Mucosa of gallbladder (tissue), 1 donor: ENCODE data around the gene CNTN4. TPM values are rescaled to one million over a fixed set of nuclear protein-coding genes. Genes with fewer than 3 reads are reported as not detected.

Experiments used
- DNase-seq: peaks from one replicate; pipeline ENCODE4 v3.0.0-alpha.2; 2020; ENCODE audit warnings: low spot score
- total RNA-seq: library from RNA; stranded (reverse); gene quantifications from one replicate; pipeline ENCODE4 v1.2.1, GENCODE V29; 2021
- donor health status: DM: no; HTN: no; CAD: no.

The CNTN4 gene
- total RNA-seq, 1 donor from 2014 or later = 5.2 TPM

DNA sequence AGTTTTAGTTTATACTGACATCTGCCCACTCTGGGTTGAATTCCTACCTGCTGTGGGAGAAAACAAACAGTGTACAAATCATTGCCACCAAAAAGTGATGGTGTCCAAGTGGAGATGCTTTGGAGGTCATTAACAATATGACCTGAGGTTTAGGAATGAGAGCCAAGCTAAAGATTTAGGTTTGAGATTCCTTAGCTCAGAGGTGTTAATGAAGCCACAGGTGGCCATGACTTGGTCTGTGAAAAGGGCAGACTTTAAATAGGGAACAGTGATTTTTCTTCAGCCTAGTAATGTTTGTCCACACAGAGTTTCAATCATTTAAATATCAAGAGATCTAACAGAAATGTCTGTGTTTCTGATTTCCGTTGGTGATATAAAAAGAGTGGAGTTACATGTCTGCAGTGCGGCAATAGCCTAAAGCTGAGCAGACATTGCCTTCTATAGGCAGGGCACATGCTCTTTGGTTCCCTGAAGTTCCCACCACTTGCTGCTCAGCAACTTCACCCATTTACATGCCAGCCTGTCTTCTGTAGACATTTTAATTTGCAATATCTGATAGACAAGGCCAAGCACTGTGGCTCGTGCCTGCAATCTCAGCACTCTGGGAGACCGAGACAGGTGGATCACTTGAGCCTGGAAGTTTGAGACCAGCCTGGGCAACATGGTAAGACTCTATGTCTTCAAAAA lies 588.3 kb downstream of the CNTN4 start:
- DNase-seq = no peak

DNA sequence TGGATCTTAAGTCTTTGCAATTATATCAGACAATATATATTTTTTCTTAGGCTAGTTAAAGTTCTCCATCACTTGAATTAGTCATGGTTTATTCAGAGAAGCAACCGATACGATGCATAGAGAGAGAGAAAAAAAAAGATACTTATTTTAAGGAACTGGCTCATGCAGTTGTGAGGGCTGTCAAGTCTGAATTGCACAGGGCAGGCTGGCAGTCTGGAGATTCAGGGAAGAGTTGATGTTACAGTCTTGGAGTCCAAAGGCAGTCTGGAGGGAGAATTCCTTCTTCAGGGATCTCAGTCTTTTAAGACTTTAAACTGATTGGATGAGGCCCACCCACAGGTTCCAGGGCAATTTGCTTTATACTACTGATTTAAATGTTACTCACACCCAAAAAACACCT lies 598.9 kb downstream of the CNTN4 start:
- no peak for DNase-seq

DNA sequence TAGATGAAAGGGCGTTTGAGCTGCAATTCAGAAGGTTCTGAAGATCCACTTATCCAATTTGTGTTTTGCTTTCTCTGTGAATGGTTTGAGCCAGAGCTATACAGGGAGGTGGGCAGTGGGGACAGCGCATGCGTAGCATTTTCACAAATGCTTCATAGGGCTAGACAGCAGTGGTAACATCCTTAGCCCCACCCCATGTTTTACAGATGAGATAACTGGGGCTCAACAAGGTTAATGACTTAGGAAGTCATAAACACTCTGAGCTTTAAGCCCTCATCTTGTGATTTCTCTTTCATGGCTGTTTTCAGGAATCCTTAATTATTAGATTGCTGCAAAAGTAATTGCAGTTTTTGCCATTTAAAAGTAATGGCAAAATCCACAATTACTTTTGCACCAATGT lies 602.8 kb downstream of the CNTN4 start:
- no peak for DNase-seq

DNA sequence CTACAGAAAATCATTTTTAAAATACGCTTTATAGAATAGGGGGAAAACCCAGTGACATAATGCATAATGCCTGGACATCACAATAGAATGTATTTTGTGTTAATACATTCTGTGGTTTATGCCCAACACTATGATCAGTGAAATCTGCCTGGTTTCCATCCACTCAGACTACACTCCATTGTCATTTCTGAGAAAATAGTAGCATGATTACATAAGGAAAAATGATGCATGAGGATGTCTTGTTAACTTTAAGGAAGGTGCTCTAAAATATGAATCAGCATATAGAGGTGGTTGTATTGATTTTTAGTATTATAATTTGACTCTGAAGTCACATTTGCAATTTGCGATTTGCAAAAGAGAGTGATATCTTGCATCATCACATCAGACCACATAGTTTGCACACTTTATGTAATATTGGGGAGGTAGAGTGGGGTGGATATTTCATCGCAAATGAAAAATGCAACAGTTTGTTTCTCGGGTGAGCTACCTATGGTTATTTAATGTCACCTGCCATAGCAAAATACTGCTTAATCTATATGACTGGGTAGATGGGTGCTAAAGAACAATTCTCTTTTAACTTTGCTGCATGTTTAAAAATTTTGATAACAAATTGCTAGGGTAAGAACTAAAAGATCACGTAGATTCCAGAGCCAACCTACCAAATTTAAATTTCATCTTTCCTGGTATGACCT lies 607.6 kb downstream of the CNTN4 start:
- no peak for DNase-seq

DNA sequence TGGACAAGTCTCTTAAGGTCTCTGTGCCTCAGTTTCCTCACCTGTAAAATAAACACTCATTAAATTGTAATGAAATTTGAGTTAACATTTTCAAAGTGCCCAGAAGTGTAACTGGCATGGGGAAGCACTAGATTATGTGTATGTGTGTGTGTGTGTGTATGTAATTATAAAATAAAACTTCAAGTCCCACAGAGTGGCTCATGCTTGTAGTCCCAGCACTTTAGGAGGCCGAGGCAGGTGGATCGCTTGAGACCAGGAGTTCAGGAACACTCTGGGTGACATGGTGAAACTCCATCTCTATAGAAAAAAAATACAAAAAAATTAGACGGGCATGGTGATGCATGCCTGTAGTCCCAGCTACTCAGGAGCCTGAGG lies 608.2 kb downstream of the CNTN4 start:
- no peak for DNase-seq

DNA sequence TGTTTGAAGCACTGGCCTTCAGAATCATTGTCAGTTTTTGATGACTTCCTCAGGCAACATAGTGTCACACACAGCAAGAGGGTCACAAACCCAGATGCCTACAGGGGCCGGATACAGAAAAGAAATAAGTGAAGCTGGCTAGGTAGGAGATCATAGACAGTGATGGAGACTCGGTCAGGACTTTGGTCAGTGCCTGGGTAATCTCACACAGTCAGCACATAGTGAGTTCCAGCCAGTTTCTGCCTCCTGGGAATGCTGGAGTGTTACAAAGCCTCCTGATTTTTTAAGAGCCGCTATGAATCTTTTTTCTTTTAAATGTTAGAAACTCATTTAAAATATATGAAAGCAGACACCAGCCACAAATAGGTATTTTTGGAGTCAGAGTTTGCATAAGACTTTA lies 612.4 kb downstream of the CNTN4 start:
- no peak for DNase-seq

DNA sequence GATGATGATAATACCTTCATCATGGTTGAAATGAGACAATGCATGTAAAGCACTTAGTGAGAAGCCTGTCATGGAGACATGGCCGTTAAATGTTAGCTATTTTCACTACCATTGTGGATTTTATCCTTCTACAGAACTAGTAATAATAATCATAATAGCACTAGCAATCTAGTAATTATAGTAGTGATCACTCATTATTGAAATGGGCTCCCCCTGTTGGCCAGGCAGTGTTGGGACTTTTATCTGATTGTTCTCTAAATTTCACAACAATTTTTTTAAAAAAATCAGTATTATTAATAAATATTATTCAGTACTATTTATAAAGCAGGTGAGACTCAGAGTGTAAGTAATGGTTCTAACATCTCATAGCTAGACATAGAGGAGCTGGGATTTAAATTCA lies 615.3 kb downstream of the CNTN4 start:
- no peak for DNase-seq

DNA sequence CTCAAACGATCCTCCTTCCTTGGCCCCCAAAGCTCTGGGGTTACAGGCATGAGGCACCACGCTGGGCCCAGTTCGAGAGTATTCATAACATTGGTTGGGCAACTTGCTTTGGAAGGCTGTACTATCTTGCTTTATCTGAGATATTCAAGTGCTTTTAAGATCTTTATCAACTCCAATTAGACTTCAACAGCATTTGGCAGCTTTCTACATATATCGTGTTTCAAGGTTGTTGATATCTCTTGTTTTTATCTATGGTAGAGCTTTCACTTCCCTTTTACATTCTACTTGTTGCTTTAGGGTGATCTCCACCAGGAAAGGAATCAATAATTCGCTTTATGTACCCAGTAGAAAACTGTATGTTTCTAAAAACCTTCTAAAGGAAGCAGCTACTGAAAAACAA lies 616.2 kb downstream of the CNTN4 start:
- no peak for DNase-seq

DNA sequence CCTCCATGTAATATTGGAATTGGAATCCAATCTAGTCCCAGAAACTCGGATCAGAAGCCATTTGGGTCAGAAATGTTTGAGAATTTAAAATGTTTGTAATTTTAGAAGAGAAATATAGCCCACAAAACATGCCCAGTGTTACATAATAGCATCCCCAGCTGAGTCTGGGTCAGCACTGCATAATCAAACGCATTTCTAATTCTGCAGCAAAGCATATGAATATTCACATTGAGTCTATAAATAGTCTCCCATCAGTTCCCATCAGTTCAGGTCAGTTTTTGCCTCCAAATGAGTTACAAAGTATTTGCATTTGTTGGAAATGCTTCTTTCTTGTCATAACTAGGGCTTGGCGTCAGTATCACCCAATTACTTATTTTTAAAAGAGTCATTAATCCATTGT lies 628.4 kb downstream of the CNTN4 start:
- DNase-seq = no peak

DNA sequence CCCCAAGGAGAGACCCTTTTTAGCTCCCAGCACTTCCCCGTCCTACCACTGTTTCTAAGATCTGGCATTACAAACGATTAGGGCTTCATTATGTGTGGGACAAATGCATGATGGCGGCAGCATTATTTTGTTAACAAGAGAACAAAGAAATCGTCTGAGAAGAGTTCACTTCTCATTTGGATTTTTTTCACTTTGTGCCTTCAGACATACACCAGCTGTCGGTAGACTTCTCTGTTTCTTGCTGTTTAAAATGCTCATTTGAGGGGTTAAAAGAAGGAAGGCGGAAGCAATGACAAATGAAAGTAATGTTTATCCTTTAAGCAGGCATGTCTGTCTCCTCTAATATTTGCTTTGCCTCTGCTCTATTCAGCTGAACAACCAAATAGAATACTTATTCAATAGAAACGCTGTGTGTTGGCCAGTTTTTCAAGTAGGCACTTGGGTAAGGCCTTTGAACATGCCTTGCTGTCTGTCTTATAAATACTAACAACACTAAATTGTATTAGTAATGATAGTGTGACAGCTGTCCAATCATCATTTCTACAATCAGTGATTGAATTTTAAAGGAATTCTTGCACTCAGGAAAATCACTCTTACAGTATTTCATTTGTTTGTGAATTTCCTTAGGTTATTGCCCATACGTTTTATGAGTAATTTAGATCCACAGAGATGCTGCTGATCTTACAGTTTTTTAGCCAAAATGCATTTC lies 629.1 kb downstream of the CNTN4 start:
- no peak for DNase-seq

DNA sequence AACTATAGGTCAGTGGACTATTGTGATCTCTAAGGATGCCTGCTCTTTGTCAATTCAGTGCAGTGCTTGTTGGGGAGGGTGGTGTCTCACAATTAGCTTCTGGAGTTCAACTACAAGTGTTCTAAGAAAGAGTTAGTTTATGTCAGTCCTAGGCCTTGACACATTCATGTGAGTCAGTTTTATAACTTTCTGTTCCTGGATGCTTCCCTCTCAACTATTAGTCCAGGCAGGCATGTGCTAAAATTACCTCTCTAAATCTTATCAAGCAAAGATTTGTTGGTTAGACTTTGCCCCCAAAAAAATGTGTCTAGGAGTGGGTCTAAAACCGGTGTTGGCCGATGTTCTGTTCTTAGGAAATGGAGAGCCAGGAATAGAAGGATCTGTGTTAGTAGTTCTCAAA lies 633.2 kb downstream of the CNTN4 start:
- DNase-seq = no peak

DNA sequence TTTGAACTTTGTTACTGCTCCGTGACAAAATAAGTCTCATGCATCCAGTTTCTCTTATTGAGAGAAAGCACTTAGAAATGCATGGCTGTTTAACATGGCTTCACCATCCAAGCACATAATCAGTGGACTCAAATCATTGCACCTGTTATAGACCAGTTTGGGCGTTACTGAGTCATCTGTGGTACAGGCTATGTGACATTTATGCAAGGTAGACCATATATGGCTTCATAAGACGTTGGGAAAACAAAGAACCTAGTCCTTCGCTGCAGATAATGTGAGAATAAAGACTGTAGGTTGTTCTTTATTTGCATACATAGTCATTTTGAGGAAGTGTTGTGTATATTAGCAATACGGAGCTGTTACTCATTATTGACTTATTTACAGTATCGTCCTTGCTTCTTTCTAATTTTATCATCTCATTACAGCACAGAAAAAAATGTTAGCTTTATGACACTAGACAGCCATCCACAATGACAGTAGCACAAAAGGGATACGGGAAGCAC lies 636.8 kb downstream of the CNTN4 start:
- no peak for DNase-seq

DNA sequence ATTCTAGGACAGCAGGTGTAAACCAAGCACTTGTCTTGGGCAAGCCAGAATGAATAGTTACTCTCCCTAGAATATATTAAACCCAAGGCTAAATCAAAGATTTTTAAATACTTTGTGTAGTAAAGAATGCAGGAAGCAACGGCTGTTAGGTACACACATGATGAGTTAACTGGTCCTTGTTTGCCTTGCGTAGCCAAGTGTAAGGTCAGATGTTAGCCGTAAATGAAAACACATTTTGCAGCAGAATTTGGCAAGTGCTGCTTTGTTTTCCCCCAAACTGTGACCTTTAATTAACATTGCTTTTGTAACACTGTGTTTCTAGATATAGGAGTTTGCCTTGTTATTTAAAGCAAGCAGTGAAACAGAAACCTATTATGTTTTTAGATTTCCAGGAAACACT lies 642.9 kb downstream of the CNTN4 start:
- no peak for DNase-seq

DNA sequence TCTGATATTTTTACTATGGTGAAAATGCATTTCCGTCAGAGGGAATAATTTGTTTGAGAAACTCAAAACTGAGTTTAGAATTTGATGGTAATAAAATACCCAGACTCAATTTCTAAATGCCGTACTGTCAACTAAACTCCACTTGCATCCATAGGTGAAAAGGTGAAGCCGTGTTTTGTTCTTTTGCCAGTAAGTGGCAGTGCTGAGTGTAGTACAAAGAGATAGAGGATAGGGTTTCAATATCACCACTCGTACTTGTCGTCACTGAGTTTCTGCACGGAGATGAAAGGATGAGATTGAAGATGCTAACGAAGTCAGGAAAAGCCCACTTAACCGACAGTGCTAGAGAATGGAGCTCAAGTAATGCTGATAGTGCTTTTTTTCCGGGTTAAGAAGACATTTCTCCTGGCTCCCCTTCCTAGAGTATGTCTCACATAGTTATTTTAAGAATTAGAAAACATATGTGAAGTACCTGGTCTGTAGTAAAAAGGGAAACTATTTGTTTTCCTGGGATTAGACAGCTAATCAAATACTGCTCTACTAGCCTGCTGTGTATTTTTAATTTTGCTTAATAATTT lies 666.4 kb downstream of the CNTN4 start:
- DNase-seq = no peak

DNA sequence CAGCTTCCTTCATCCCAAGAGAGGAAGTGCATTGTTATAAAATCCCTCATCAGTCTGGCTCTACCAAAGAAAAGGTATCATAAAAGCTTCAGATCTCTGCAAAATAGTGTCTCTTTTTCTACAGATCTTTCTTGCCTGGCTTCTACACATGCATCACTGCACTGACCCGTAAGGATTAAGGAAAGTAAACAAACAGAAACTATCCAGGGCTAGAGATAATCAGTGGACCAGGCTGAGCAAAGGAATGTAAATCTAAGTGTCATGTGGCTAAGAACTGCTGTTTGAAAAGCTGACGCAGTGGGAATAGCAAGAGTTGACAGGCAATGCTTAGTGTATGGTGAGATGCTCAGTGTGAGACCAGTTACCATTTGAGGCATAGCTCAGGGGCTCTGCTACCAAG lies 671.8 kb downstream of the CNTN4 start:
- DNase-seq = peak; percentile 24

DNA sequence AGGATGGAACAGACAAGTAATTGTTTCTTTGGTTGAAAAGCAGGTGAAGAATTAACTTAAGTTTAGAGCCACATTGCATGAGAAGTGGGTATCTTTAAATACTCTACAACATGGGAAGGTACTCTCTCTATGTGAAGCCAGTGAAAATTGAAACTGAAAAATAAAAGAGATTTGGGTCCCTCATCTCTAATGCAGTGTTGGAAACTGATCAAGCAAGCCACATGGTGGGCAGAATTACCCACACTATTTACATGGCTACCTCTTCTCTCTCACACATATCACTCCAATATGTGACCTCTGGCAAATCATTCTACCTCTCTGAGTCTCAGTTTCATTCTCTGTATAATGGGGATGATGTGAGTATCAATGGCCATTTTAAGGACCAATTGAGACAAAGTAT lies 672.5 kb downstream of the CNTN4 start:
- DNase-seq = no peak

DNA sequence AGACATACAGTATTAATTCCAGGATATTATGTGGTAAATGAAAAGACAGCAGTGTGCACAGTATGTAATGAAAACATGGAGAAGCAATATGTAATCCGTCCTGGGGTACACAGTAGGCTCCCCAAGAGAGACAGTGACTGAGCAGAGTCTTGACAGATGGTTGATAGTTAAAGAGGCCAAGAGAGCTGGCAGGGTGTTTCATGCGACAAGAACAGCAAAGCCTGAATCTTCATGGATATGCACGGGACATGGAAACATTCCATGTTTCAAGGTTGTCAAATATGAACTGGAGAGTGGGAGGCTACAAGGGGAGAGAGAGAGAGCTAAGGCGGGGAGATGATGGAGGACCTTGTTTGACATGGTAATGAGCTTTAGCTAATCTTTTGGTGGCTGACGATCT lies 673.1 kb downstream of the CNTN4 start:
- DNase-seq = no peak

DNA sequence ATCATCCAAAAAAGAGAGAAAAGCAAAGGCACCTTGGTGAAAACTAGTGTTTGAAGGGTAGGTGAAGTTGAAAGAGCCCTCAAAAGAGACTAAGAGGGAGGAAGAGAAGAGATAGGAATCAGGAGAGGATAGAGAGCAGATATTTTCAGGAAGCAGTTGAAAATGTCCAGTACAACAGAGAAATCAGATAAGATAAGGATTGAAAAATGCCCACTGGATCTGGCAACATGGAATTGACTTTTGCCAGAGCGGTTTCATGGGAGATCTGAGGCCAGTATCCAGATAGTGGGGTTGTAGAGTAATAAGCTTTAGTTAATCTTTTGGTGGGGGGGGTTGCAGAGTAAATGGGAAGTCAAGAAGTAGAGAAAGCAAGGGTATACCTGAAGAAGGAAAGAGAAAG lies 674.1 kb downstream of the CNTN4 start:
- DNase-seq = no peak

DNA sequence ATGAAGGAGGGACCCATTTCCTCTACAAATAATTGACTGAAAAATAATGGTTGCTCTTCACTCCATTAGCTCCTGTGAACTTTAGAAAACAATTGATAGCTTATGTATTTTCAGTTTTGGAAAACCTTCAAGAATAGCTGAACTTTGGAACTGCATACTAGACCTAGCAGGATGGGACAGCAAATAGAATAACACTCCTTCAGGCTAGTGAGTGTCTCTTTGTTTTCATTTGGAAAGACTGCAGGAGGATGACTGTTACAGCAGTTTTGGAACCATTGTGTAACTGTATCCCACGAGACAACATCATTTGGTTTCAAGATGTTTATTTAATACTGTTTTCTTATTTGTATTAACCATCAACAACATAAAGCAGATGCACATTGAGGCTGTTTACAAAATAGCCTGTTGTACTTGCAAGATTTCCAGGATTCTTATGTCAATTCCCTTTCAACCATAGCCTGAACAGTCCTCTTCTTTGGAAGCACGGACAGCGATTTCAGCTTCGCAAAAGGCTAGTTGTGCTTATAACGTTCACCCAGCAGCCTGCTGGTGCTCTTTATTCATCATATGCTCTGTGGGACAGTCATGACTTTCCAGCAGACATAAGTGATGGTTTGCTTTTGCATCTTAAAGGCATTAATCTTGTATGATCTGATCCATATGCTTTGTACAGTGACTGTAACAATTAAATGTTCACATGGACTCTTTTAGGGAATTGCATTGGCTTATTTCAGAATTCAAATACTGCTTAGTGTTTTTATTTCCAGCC lies 676.0 kb downstream of the CNTN4 start:
- DNase-seq = no peak

DNA sequence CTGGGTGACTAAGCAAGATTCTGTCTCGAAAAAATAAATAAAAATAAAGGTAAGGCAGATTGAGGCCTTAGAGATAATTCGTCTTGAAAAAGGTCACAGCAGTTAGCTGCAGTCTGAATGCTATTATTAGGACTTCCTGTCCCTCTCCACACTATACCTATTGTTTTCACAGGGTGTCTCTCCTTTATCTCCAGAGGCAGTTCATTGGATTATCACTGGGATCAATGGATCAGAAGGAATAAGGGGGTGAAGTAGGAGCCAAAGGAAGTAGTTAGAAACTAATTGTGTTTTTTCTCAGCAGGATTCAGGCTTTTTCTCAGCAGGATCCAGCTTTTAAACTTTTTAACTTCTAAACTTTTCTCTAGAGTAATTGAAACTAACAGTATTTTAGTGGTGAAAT lies 684.6 kb downstream of the CNTN4 start:
- DNase-seq = no peak

DNA sequence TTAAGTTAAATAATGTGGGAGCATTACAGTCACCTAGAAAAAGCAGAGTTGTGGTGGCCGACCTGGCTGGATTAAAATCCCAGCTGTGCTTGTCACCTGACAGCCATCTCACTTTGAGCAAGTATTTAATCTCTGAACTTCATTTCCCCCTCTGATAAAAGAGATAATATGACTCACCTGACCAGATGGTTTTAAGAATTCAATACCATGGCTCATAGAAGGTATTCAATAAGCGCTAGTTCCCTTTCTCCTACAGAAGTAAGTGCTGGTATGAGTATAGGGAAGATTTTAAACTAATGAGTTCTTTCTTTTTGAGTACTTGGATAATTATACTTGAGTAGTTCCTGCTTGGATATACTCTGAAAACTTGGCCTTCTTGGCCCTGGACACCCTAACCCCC lies 686.0 kb downstream of the CNTN4 start:
- DNase-seq = no peak

DNA sequence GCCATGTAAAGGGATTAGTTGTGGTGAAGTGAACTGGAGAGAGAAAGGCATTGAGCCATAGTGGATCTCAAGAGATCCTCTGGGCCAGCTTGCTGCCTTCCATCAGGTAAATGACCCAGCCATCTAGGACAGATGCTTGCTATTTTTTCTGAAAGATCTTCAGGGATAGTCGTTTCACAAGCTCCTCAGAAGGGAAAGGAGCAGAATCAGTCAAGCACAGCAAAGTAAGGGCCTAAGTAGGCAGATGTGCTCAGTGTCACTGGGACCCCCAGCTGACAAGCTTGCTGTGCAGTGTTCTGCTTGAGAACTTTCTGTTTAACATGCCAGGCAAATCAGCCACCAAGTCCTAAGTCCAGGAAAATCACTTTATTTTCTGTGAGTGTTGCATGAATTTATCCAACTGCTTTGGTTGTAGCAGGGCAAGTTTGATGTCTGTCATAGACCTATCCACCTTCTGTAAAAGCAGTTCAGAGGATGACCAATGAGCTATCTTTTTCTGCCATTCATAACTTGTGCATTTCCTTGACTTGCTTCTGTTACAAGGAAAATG lies 691.7 kb downstream of the CNTN4 start:
- no peak for DNase-seq
